Esophagus squamous epithelium (tissue), 4 donors: Measurements from ENCODE around the gene FAM32A.

ENCODE experiments used
- CTCF ChIP-seq, 6 experiments: fragments of 450-650 bp in 4 of 6; fragments of 200-600 bp in 2 of 6; sonication (generic) in 2 of 6; IDR thresholded peaks; one replicate each; pipeline ENCODE4 v1.5.1; 2016 to 2019; ENCODE audit warnings: antibody characterized with exemption in 6 of 6, mild to moderate bottlenecking in 4 of 6, moderate library complexity in 4 of 6
- POLR2A ChIP-seq, 4 donors: fragments of 450-650 bp; IDR thresholded peaks; one replicate each; pipeline ENCODE4 v1.6.1; 2017; ENCODE audit warnings: antibody characterized with exemption in 4 of 4, mild to moderate bottlenecking in 4 of 4, moderate library complexity in 3 of 4

GRCh38 chr19:16136185-16136999, 48.8 kb upstream of the FAM32A start:
- TF ChIP-seq POLR2A (IDR thresholded peaks at IDR 0.05) (no peak), CTCF (IDR thresholded peaks at IDR 0.05) (no peak)
